Measurements from ENCODE around the gene RNF220.
"Not testable (repeated sequence)": the region's sequence is repeated elsewhere in the genome, so short reads cannot be mapped to it uniquely, and the experiment has no call there.

The RNF220 gene

GRCh38 chr1:44661781-44662682 lies 257.0 kb downstream of the RNF220 start:
- peak; percentile 3 for DNase-seq

GRCh38 chr1:44662683-44663030 lies 257.6 kb downstream of the RNF220 start:
- DNase-seq: no peak

- DNase-seq: no peak
Observed at GRCh38 chr1:44663417-44663816, 258.4 kb downstream of the RNF220 start.

DNA sequence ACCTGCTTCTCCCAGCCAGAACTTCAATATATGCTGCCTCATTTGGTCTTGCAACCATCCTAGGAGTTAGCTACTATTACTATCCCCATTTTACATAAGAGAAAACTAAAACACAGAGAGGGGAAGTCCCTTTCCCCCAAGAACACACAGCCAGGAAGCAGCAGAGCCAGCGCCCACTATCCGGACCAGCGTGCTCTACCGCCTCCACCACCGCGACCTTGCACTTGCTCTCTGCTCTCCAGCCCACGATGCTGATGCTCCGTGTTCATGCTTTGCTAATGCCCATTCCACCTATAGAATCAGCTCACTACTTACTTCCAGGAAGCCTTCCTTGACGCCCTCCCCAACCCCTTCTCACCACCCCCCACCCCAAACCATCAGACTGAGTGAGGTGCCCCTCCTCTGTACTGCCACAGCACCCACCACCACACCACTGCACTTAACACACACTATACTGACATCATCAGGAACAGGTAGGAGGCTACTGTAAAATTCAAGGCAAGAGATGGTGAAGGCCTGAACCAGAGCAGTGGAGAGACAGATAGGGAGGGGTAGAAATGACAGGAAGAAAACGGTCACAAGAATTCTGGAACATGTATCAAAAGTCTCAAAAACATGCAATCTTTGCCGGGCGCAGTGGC lies 259.8 kb downstream of the RNF220 start:
- no peak for DNase-seq

DNA sequence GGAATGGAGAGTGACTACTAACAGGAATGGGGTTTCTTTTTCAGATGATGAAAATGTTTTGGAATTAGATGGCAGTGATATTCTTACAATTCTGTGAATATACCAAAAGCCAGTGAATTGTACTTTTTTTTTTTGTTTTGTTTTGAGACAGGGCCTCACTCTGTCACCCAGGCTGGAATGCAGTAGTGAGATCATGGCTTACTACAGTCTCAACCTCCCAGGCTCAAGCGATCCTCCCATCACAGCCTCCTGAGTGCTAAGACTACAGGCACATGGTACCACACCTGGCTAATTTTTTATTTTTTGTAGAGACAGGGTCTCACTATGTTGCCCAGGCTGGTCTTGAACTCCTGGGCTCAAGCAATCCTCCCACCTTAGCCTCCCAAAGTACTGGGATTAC lies 261.7 kb downstream of the RNF220 start:
- DNase-seq: not testable (repeated sequence)

DNA sequence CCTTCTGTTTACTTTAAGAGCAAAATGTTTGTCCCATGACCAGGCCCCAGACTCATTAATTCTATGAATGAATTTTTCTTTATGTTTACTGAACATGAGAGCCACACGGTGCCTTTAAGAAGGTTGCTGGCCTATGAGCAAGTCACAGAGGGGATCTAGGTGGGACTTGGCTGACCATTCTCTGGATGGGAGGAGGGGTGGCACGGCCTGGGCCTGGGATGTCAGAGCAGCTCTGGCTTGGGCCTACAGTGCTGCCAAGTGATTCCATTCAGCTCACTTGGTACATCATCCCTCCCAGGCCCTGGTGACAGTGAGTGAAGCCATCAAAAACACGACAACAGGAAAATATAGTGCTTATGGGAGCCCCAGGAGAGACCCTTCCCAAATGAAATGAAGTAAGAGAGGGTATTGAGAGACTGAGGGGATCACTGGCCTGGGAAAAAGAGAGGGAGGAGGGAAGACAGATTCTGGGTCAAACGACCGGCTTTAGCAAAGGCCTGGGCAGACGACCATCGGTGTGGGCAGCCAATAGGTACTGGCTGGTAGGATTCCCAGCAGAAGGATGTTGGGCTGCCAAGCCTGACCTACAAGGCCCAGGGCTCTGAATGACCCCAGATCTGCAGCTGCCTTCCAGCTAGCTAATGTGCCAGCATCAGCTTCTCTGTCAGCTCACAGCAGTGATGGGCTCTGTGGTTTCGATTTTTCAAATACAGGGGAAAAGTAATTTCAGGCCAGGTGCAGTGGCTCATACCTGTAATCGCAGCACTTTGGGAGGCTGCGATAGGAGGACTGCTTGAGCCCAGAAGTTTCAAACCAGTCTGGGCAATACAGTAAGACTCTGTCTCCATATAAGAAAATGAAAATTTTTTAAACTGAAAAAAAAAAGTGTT lies 265.9 kb downstream of the RNF220 start:
- no peak for DNase-seq

DNA sequence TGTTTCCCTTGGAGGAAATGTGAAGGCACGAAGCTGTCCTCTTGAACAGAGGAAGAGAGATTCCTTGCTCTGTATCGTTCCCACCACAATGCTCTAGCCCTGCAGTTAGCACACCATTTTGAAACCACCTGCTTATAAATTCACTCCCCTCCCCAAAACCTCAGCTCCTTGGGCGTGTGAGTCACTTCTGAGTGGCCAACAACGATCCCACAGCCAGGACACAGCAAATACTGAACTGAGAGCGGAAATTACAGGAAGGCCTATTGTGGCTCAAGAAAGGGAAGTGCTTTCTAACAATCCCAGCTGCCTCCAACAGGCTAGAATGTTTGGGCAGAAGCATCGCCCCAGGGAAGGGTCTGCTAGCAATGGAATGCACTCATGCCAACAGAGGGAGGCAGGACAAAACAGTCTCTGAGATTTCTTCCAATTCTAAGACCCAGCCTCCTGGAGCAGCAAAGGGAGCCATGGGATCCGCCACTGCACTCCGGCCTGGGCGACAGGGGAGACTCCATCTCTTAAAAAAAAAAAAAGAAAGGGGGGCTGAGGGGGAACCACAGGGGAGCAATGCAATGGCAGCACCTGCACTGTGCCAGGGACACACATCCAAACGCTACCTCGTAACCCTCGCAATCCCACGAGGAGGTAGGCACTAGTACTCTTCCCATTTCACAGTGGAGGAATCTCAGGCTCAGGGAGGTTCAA lies 267.4 kb downstream of the RNF220 start:
- DNase-seq: no peak

DNA sequence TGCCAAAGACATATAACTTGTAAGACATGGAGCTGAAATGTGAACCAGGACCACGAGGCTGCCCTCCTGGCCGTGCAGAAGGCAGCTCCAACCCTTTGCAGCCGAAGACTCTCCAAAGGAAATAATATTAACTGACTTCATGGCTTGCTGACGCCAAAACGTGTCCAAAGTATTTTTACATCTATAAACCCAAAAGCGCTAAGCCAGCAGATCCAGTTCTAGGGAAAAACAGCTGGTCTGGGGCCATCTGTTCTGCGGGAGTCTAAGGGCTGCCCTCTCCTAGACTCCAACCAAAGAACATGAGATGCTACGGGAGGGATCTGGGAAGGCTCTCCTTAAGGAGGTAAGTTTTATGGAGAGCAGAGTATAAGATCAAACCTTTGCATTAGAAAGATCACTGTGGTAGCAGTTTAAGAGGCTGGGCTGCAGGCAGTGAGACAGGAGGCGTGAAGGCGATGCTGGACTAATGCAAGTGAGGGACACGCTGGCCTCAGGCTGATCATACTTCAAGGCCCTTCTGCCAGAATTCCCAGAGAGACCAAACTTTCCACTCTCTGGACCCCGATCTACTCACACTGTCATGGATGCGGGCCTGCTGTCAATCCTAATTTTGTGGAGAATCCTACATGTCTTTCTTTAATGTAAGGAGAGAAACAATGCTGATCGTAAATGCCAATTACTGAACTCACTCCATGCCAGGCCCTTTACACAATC lies 268.1 kb downstream of the RNF220 start:
- no peak for DNase-seq

DNA sequence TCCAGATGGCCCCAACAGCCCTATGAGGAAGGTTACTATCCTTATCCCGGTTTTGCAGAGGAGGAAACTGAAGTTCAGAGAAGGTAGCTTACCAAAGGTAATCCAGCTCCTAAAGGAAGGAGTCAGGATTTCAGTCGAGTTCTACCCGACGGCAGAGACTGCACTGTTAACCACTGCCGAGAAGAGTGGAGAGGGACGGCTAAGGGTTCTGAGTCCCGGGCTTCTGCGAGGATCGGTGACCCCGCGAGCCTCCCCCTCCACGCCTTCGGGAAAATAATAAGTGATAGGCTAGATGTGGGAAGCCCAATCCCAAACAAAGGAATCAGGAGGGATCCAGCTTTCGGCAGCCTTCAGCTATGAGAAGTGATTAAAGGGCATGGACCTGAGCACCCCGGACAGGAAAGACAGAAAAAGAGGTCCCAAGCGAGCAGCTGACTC lies 268.6 kb downstream of the RNF220 start:
- DNase-seq: no peak

DNA sequence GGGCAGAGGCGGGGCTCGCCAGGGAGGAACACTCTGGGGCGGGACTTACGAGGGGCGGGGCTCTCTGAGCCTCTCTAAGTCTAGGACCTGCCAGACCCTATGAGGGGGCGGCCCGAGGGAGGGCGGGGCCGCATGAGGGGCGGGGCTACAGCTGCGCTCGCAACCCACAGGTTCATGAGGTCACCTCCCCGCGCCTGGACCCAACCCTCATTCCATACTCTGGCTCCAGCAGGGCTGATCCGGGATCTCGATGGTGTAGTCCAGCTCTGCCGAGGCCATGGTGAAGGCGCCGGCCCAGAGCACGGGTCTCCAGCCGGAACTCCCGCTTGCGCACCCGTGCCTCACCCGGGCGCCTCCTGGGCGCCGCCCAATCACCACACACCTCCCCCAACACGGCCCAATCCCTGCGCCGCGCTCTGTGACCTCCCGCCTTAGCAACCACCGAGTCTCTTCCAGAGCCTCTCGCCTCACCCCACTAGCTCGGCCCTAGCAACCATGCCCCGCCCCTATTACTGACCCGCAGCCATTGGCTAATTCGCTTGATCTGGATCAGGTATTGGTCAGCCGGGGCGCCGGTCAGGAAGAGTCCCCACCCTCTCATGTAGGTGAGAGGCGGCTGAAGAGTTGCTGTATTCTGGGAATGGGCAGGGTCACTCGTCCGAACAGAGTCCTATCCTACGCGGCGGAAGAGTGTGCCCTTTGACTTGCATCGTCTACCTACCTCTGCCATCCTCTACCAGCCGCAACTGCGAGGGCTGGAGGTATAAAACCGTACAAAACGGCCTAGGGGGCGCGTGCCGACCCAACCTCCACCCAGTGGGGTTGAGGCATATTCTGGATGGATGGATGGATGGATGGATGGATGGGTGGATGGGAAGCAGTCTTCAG lies 269.3 kb downstream of the RNF220 start, which contains the start of the genes ARMH1 and TMEM53:
TSS of gene ARMH1 (plus strand) at position 602 of the 888 bp plus-strand sequence. CDS start 14,984 bp downstream, outside the sequence.
TSS of gene TMEM53 (minus strand) at position 369 of the 888 bp plus-strand sequence. CDS start at position 279, 90 bp downstream.
- DNase-seq: peak; percentile 98

- DNase-seq: no peak
Observed at GRCh38 chr1:44675186-44675585, 270.1 kb downstream of the RNF220 start.

DNA sequence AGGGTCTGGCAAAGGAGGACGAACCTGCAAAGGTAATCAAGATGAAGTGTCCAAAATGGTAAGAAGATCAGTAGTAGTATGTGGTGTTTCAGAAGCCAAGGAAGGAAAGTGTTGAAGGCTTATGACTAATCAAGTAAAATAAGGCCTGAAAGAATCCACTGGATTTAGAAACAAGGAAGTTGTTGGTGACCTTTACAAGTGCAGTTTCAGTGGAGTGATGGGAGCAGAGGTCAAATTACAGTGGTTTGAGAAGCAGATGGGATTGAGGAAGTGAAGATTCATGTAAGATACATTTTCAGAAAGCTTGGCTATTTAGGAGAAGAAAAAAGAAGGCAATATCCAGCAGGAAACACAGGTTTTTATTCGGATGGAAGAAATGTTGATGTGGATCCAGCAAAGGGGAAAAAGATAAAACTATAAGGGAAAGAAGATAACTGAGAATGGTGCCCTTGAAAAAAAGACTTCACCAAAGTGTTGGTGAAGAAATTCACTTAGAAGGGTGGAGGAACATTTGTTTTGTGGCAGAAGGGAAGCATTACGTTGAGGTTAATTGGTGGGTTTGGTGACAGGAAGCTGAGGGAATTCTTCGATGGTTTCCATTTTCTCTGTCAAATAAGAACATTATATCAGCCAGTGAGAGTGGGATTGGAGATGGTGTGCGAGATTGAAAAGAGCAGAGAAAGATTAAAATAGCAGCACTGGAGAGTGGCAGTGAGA lies 271.6 kb downstream of the RNF220 start:
- DNase-seq: no peak

- peak; percentile 22 for DNase-seq
Observed at GRCh38 chr1:44677201-44677766, 272.2 kb downstream of the RNF220 start.

GRCh38 chr1:44678120-44678519 lies 273.1 kb downstream of the RNF220 start:
- DNase-seq: no peak

GRCh38 chr1:44678626-44679025 lies 273.6 kb downstream of the RNF220 start:
- DNase-seq: no peak

- DNase-seq: no peak
Observed at GRCh38 chr1:44679468-44679867, 274.4 kb downstream of the RNF220 start.

DNA sequence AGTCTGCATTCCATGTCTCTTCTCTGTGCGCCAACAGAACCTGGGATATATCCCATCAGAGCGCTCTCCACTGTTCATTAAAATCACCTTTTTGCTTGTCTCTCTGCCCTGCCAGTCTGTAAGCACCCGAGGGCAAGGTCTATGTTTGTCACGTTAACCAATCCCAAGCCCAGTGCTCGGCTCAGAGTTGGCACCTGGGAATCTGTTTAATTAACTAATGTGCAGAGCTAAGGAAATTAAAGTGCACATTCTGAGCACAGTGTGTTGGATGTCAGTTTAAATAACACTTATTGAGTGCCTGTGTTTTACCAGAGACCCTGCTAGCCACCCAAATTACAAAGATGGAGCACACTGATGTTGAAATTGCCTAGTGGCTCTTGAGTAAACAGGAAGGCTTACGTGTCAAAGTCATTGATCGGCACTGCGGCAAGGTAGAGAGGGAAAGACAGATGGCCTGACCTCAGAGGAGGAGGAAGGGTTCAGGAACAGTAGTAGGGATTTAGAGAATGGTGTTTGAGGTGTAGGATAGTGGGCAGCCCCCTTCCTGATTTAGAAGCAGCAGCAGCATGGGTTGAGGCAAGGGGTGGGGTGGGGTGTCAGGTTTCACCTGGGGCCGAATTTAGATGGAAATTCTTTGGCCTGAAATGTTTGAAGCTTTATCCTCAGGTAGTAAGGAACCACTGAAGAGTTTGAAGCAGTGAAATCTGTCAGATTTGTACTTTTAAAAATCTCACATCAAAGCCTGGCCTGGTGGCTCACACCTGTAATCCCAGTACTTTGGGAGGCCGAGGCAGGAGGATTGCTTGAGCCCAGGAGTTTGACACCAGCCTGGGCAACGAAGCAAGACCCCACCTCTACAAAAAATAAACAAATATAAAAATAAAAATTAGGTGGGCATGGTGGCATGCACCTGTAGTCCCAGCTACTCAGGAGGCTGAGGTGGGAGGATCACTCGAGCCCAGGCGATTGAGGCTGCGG lies 277.1 kb downstream of the RNF220 start:
- DNase-seq: peak; percentile 53

DNA sequence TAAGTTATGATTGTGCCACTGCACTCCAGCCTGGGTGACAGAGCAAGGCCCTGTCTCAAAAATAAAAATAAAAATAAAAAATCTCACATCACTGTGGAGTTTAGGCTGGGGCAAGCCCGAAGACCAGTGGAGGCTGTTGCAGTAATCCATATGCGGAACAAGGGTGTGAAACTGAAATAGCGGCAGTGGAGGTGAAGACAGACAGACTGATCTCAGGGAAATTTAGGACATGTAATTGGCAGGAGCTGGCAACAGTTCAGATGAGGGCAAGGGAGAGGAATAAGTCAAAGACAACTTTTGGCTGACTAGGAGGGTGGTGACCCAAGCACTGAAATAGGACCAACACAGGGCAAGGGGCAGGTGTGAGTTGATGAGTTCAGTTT lies 277.8 kb downstream of the RNF220 start:
- no peak for DNase-seq

Measured in NCI-H146 (cell line).